IPS-18a (cell line): Measurements from ENCODE around the gene CLIC1.

Experiments
- H3K27ac ChIP-seq: one replicate; pipeline ENCODE4 v1.5.1; 2013; ENCODE audit warnings: low read length
- H3K27me3 ChIP-seq: one replicate; pipeline ENCODE4 v1.6.1; 2013; ENCODE audit warnings: mild to moderate bottlenecking, low read length; ENCODE audit not compliant: control insufficient read depth, insufficient read depth
- H3K36me3 ChIP-seq: one replicate; pipeline ENCODE4 v1.6.1; 2013; ENCODE audit warnings: low read depth, low read length; ENCODE audit not compliant: control insufficient read depth
- H3K4me1 ChIP-seq: one replicate; pipeline ENCODE4 v1.6.1; 2013; ENCODE audit warnings: low read depth, low read length; ENCODE audit not compliant: control insufficient read depth
- H3K4me3 ChIP-seq: one replicate; pipeline ENCODE4 v1.5.1; 2013; ENCODE audit warnings: low read length
- H3K9ac ChIP-seq: one replicate; pipeline ENCODE4 v1.6.1; 2013; ENCODE audit warnings: mild to moderate bottlenecking, low read length, moderate library complexity
- H3K9me3 ChIP-seq: one replicate; pipeline ENCODE4 v1.6.1; 2013; ENCODE audit warnings: low read depth, low read length; ENCODE audit not compliant: control insufficient read depth

Gene CLIC1

GRCh38 chr6:31733734-31734133 is 2.6 kb downstream of the CLIC1 start:
- peaks cover 33% of the 10 kb centered on the region for H3K4me1 ChIP-seq
- H3K36me3 ChIP-seq, result peaks cover 25% of the 10 kb centered on the region
- H3K27me3 ChIP-seq, result no peaks in the 10 kb centered on the region
- H3K9me3 ChIP-seq, result no peaks in the 10 kb centered on the region
- H3K27ac ChIP-seq, result no peak overlapping the region
- H3K9ac ChIP-seq, result no peak overlapping the region
- no peak overlapping the region for H3K4me3 ChIP-seq

- Histone ChIP-seq H3K9ac (no peak overlapping the region), H3K27me3 (no peaks in the 10 kb centered on the region), H3K9me3 (no peaks in the 10 kb centered on the region), H3K36me3 (peaks cover 33% of the 10 kb centered on the region), H3K4me1 (peaks cover 17% of the 10 kb centered on the region), H3K4me3 (no peak overlapping the region), H3K27ac (no peak overlapping the region)
Observed at GRCh38 chr6:31732029-31732428, 4.3 kb downstream of the CLIC1 start.

- Histone ChIP-seq H3K4me3 (peak overlapping the region; percentile 73), H3K4me1 (peaks cover 12% of the 10 kb centered on the region), H3K36me3 (peaks cover 43% of the 10 kb centered on the region), H3K27ac (no peak overlapping the region), H3K9ac (no peak overlapping the region), H3K9me3 (no peaks in the 10 kb centered on the region), H3K27me3 (no peaks in the 10 kb centered on the region)
Observed at GRCh38 chr6:31730631-31731086, 5.7 kb downstream of the CLIC1 start.

- H3K4me1 ChIP-seq, result peaks cover 12% of the 10 kb centered on the region
- H3K4me3 ChIP-seq, result peak overlapping the region; percentile 73
- no peaks in the 10 kb centered on the region for H3K27me3 ChIP-seq
- peaks cover 43% of the 10 kb centered on the region for H3K36me3 ChIP-seq
- H3K27ac ChIP-seq, result no peak overlapping the region
- H3K9me3 ChIP-seq, result no peaks in the 10 kb centered on the region
- H3K9ac ChIP-seq, result peak overlapping the region; percentile 77
Observed at GRCh38 chr6:31729979-31730630, 6.2 kb downstream of the CLIC1 start.

GRCh38 chr6:31729515-31729978 is 6.8 kb downstream of the CLIC1 start:
- H3K36me3 ChIP-seq, result peaks cover 43% of the 10 kb centered on the region
- peaks cover 12% of the 10 kb centered on the region for H3K4me1 ChIP-seq
- no peak overlapping the region for H3K27ac ChIP-seq
- H3K9ac ChIP-seq, result peak overlapping the region; percentile 77
- no peaks in the 10 kb centered on the region for H3K27me3 ChIP-seq
- H3K4me3 ChIP-seq, result peak overlapping the region; percentile 73
- H3K9me3 ChIP-seq, result no peaks in the 10 kb centered on the region

- Histone ChIP-seq H3K36me3 (peaks cover 41% of the 10 kb centered on the region), H3K9me3 (no peaks in the 10 kb centered on the region), H3K27ac (no peak within 1 kb of the TSS), H3K27me3 (no peaks in the 10 kb centered on the region), H3K4me3 (peak within 1 kb of the TSS; percentile 73), H3K4me1 (peaks cover 6% of the 10 kb centered on the region), H3K9ac (peak within 1 kb of the TSS; percentile 77)
Observed at GRCh38 chr6:31728767-31729514, 7.4 kb downstream of the CLIC1 start, which contains the start of gene DDAH2. DDAH2 (minus strand) TSS chr6:31729299; CDS start chr6:31729161, 138 bp downstream.

GRCh38 chr6:31727717-31728671 is 8.3 kb downstream of the CLIC1 start:
- no peak overlapping the region for H3K9ac ChIP-seq
- peaks cover 32% of the 10 kb centered on the region for H3K36me3 ChIP-seq
- H3K4me3 ChIP-seq, result no peak overlapping the region
- peaks cover 5% of the 10 kb centered on the region for H3K4me1 ChIP-seq
- no peaks in the 10 kb centered on the region for H3K27me3 ChIP-seq
- no peak overlapping the region for H3K27ac ChIP-seq
- no peaks in the 10 kb centered on the region for H3K9me3 ChIP-seq

GRCh38 chr6:31727034-31727716 is 9.2 kb downstream of the CLIC1 start:
- H3K9ac ChIP-seq, result no peak overlapping the region

GRCh38 chr6:31725502-31726350 is 10.6 kb downstream of the CLIC1 start:
- Histone ChIP-seq H3K9ac (no peak overlapping the region), H3K9me3 (no peaks in the 10 kb centered on the region), H3K36me3 (peaks cover 18% of the 10 kb centered on the region), H3K4me1 (peaks cover 4% of the 10 kb centered on the region), H3K27ac (no peak overlapping the region), H3K4me3 (no peak overlapping the region), H3K27me3 (no peaks in the 10 kb centered on the region)

More at GRCh38 chr6:31727034-31727716, 9.2 kb downstream of the CLIC1 start:
- Histone ChIP-seq H3K4me1 (peaks cover 5% of the 10 kb centered on the region), H3K36me3 (peaks cover 27% of the 10 kb centered on the region), H3K27ac (no peak overlapping the region), H3K4me3 (no peak overlapping the region), H3K9me3 (no peaks in the 10 kb centered on the region), H3K27me3 (no peaks in the 10 kb centered on the region)

GRCh38 chr6:31723980-31724691 is 12.2 kb downstream of the CLIC1 start:
- Histone ChIP-seq H3K4me1 (no peaks in the 10 kb centered on the region), H3K9ac (no peak overlapping the region), H3K9me3 (no peaks in the 10 kb centered on the region), H3K4me3 (no peak overlapping the region), H3K36me3 (peaks cover 18% of the 10 kb centered on the region), H3K27ac (no peak overlapping the region), H3K27me3 (no peaks in the 10 kb centered on the region)
